CD14-positive monocyte (primary cell): ENCODE data around the gene KLHL24. TPM values are rescaled to one million over a fixed set of nuclear protein-coding genes. Genes with fewer than 3 reads are reported as not detected.

Experiments
- DNase-seq, 3 donors: peaks; one replicate each; pipeline ENCODE4 v3.0.0-alpha.2; 2011 to 2022
- H2AFZ ChIP-seq: 2 replicates; pipeline ENCODE4 v1.6.0; 2012; ENCODE audit warnings: mild to moderate bottlenecking, low read depth, low read length, inconsistent platforms; ENCODE audit not compliant: insufficient read depth, poor library complexity, severe bottlenecking
- H3K27ac ChIP-seq, 2 donors: 1 replicate in 1 of 2; 2 replicates in 1 of 2; pipeline ENCODE4 v1.5.1; 2012 to 2013; ENCODE audit warnings: low read length in 2 of 2, control low read depth in 1 of 2, inconsistent platforms in 1 of 2, low read depth in 1 of 2, mild to moderate bottlenecking in 1 of 2
- H3K27me3 ChIP-seq, 2 donors: one replicate each; pipeline versions ENCODE4 v1.6.0 to v1.6.1; 2011 to 2013; ENCODE audit warnings: low read length in 2 of 2; ENCODE audit not compliant: control insufficient read depth in 2 of 2, insufficient read depth in 2 of 2
- H3K36me3 ChIP-seq, 2 donors: replicated peaks in 1 of 2; 1 replicate in 1 of 2; 2 replicates in 1 of 2; pipeline versions ENCODE4 v1.5.1 to v1.6.1; 2012 to 2013; ENCODE audit warnings: low read length in 2 of 2, control low read depth in 1 of 2, inconsistent platforms in 1 of 2, mild to moderate bottlenecking in 1 of 2; ENCODE audit not compliant: insufficient read depth in 2 of 2, control insufficient read depth in 1 of 2
- H3K4me1 ChIP-seq, 2 donors: 1 replicate in 1 of 2; 2 replicates in 1 of 2; pipeline versions ENCODE4 v1.5.1 to v1.6.1; 2012 to 2013; ENCODE audit warnings: low read length in 2 of 2, control low read depth in 1 of 2, inconsistent platforms in 1 of 2, mild to moderate bottlenecking in 1 of 2, moderate library complexity in 1 of 2; ENCODE audit not compliant: insufficient read depth in 2 of 2, control insufficient read depth in 1 of 2
- H3K4me2 ChIP-seq: replicated peaks from 2 replicates; pipeline ENCODE3; 2012; ENCODE audit warnings: low read length, moderate library complexity, mild to moderate bottlenecking; ENCODE audit not compliant: poor library complexity, severe bottlenecking; ENCODE audit errors: extremely low read depth
- H3K4me3 ChIP-seq, 3 experiments: fragments of 200-600 bp in 1 of 3; sonication (generic) in 1 of 3; replicated peaks in 1 of 3; 1 replicate in 2 of 3; 2 replicates in 1 of 3; pipeline ENCODE4 v1.5.1; 2011 to 2013; ENCODE audit warnings: low read length in 3 of 3, mild to moderate bottlenecking in 3 of 3, control low read depth in 2 of 3, low read depth in 2 of 3, inconsistent platforms in 1 of 3, moderate library complexity in 1 of 3
- H3K79me2 ChIP-seq: 2 replicates; pipeline ENCODE4 v1.6.0; 2012; ENCODE audit warnings: mild to moderate bottlenecking, control low read depth, inconsistent platforms, low read length, moderate library complexity; ENCODE audit not compliant: insufficient read depth
- H3K9ac ChIP-seq: 2 replicates; pipeline ENCODE4 v1.6.0; 2017; ENCODE audit warnings: low read length, mild to moderate bottlenecking; ENCODE audit not compliant: insufficient read depth, poor library complexity, severe bottlenecking
- H3K9me3 ChIP-seq, 2 donors: replicated peaks in 1 of 2; 1 replicate in 1 of 2; 2 replicates in 1 of 2; pipeline versions ENCODE4 v1.5.1 to v1.6.1; 2012 to 2013; ENCODE audit warnings: low read length in 2 of 2, control low read depth in 1 of 2; ENCODE audit not compliant: control insufficient read depth in 1 of 2, insufficient read depth in 1 of 2
- H4K20me1 ChIP-seq: 2 replicates; pipeline ENCODE4 v1.6.0; 2012; ENCODE audit warnings: mild to moderate bottlenecking, low read length, control low read depth, moderate library complexity; ENCODE audit not compliant: insufficient read depth
- H3K27ac Mint-ChIP-seq, 7 donors: one replicate each; pipeline ENCODE4 v1.8.0; 2020; ENCODE audit warnings: mild to moderate bottlenecking in 7 of 7, mixed read lengths in 7 of 7, moderate library complexity in 6 of 7, inconsistent platforms in 2 of 7
- H3K27me3 Mint-ChIP-seq, 3 donors: one replicate each; pipeline ENCODE4 v1.8.0; 2021 to 2022; ENCODE audit warnings: low read depth in 3 of 3, mild to moderate bottlenecking in 3 of 3, mixed read lengths in 3 of 3, moderate library complexity in 3 of 3, inconsistent platforms in 1 of 3
- H3K36me3 Mint-ChIP-seq, 2 donors: one replicate each; pipeline ENCODE4 v1.8.0; 2020; ENCODE audit warnings: mixed read lengths in 2 of 2, inconsistent platforms in 1 of 2, mild to moderate bottlenecking in 1 of 2
- H3K4me1 Mint-ChIP-seq: one replicate; pipeline ENCODE4 v1.8.0; 2020; ENCODE audit warnings: mild to moderate bottlenecking, mixed read lengths
- H3K4me3 Mint-ChIP-seq, 2 donors: one replicate each; pipeline ENCODE4 v1.8.0; 2020; ENCODE audit warnings: mild to moderate bottlenecking in 2 of 2, mixed read lengths in 2 of 2, moderate library complexity in 1 of 2
- H3K9me3 Mint-ChIP-seq, 7 donors: one replicate each; pipeline ENCODE4 v1.8.0; 2020 to 2022; ENCODE audit warnings: mixed read lengths in 7 of 7, mild to moderate bottlenecking in 6 of 7, moderate library complexity in 6 of 7, inconsistent platforms in 2 of 7
- WGBS: methylation state at CpG from one replicate; pipeline ENCODE4 v1.1.5; 2013; ENCODE audit warnings: missing lambda C conversion rate; ENCODE audit not compliant: insufficient coverage; 5-methylcytosine and 5-hydroxymethylcytosine counted together
- intact Hi-C, 2 donors: fragments of 100-400 bp; cut with micrococcal nuclease; formaldehyde crosslinking; loops; one replicate each; pipeline versions ENCODE4 v1.15.0 to v1.15.1; 2023
- polyA plus RNA-seq, 3 donors: library from polyadenylated mRNA; depleted of rRNA in 1 of 3; unstranded in 2 of 3; stranded (reverse) in 1 of 3; fragments of 300-500 nt in 2 of 3; fragments of >200 nt in 1 of 3; fragmentation: Illumina TruSeq in 2 of 3; gene quantifications; 1 replicate in 2 of 3; 2 replicates in 1 of 3; pipeline ENCODE4 v1.2.3, GENCODE V29; 2012 to 2021
- TF ChIP-seq, protein P1 (sequence below): fragments of 200-600 bp; IDR thresholded peaks from one replicate; pipeline ENCODE4 v1.8.0; 2022; ENCODE audit warnings: antibody characterized with exemption, mild to moderate bottlenecking

Gene KLHL24
- polyA plus RNA-seq, 3 donors = 24.1 to 31.7 (median 31.4) TPM

DNA sequence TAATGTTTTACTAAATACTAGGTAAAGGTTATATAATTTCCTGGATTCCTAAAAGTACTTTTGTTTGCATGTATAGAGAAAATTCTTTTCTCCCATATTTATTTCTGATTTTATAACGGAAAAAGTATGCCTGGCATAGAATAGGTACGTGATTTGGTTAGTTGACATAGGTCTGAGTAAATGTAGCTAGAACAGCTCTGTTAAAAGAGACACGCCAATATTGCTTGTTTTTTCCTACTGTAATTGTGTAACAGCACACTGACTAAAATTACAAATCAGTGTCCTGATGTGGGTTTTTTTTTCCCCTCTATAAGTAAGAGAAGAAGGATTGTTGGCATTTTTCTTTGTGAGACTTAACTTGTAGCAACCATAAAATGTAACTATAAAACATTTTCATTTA, 26.7 kb downstream of the KLHL24 start:
- H3K27ac Mint-ChIP-seq = no peak overlapping the region
- no peaks in the 10 kb centered on the region for H3K4me1 ChIP-seq
- no peak overlapping the region for H3K4me3 ChIP-seq
- peaks cover 64 to 72% of the 10 kb centered on the region in 2 donors for H3K36me3 ChIP-seq
- no peak overlapping the region for H3K27ac ChIP-seq
- H2AFZ ChIP-seq = no peak overlapping the region
- no peaks in the 10 kb centered on the region for H3K4me1 Mint-ChIP-seq
- H3K27me3 ChIP-seq = no peaks in the 10 kb centered on the region
- peaks cover 0 to 10% (median 3%) of the 10 kb centered on the region in 7 donors for H3K9me3 Mint-ChIP-seq
- no peaks in the 10 kb centered on the region for H3K9me3 ChIP-seq
- DNase-seq = no peak
- no peaks in the 10 kb centered on the region for H3K27me3 Mint-ChIP-seq
- intact Hi-C loops = no loop called here
- TF ChIP-seq, protein P1, sequence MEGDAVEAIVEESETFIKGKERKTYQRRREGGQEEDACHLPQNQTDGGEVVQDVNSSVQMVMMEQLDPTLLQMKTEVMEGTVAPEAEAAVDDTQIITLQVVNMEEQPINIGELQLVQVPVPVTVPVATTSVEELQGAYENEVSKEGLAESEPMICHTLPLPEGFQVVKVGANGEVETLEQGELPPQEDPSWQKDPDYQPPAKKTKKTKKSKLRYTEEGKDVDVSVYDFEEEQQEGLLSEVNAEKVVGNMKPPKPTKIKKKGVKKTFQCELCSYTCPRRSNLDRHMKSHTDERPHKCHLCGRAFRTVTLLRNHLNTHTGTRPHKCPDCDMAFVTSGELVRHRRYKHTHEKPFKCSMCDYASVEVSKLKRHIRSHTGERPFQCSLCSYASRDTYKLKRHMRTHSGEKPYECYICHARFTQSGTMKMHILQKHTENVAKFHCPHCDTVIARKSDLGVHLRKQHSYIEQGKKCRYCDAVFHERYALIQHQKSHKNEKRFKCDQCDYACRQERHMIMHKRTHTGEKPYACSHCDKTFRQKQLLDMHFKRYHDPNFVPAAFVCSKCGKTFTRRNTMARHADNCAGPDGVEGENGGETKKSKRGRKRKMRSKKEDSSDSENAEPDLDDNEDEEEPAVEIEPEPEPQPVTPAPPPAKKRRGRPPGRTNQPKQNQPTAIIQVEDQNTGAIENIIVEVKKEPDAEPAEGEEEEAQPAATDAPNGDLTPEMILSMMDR = no peak
- H3K4me2 ChIP-seq = no peak overlapping the region
- peaks cover 56 to 59% of the 10 kb centered on the region in 2 donors for H3K36me3 Mint-ChIP-seq
- H3K4me3 Mint-ChIP-seq = no peak overlapping the region
- no CpG with 5 or more reads among the region's 3 CpGs for WGBS
- H3K79me2 ChIP-seq = peaks cover 13% of the 10 kb centered on the region
- peaks cover 69% of the 10 kb centered on the region for H4K20me1 ChIP-seq
- no peak overlapping the region for H3K9ac ChIP-seq

- Histone ChIP-seq H3K4me1 (no peaks in the 10 kb centered on the region), H3K27me3 (no peaks in the 10 kb centered on the region), H3K27ac (no peak overlapping the region), H3K4me2 (no peak overlapping the region), H3K9ac (no peak overlapping the region), H3K9me3 (no peaks in the 10 kb centered on the region), H3K79me2 (peaks cover 9% of the 10 kb centered on the region), H3K36me3 (peaks cover 60 to 80% of the 10 kb centered on the region in 2 donors), H4K20me1 (peaks cover 56% of the 10 kb centered on the region), H3K4me3 (no peak overlapping the region), H2AFZ (no peak overlapping the region)
- TF ChIP-seq, protein P1 = no peak
- intact Hi-C loops = no loop called here
- Mint-ChIP-seq H3K27me3 (no peaks in the 10 kb centered on the region), H3K4me3 (no peak overlapping the region), H3K4me1 (no peaks in the 10 kb centered on the region), H3K9me3 (peaks cover 0 to 3% (median 0%) of the 10 kb centered on the region in 7 donors), H3K27ac (no peak overlapping the region), H3K36me3 (peaks cover 51 to 62% of the 10 kb centered on the region in 2 donors)
- no CpG with 5 or more reads among the region's 3 CpGs for WGBS
- DNase-seq = no peak
These were observed 29.5 kb downstream of the KLHL24 start for GRCh38 chr3:183664913-183665381.
